Effector memory CD4-positive, alpha-beta T cell (primary cell): Measurements from ENCODE around the gene PRKAR1B.

Experiments
- DNase-seq, 3 donors: peaks; one replicate each; pipeline ENCODE4 v3.0.0-alpha.2; 2020
- H3K27ac ChIP-seq: 2 replicates; pipeline ENCODE4 v1.7.0; 2013; ENCODE audit warnings: mild to moderate bottlenecking, low read length, moderate library complexity; ENCODE audit not compliant: insufficient read depth, poor library complexity, severe bottlenecking
- H3K27me3 ChIP-seq: replicated peaks from 2 replicates; pipeline ENCODE4 v1.7.0; 2013; ENCODE audit warnings: mild to moderate bottlenecking, low read length; ENCODE audit not compliant: insufficient read depth, control insufficient read depth, poor library complexity, severe bottlenecking
- H3K36me3 ChIP-seq: 2 replicates; pipeline ENCODE4 v1.7.0; 2013; ENCODE audit warnings: mild to moderate bottlenecking, low read length, moderate library complexity; ENCODE audit not compliant: control insufficient read depth, insufficient read depth
- H3K4me1 ChIP-seq: 2 replicates; pipeline ENCODE4 v1.7.0; 2013; ENCODE audit warnings: low read length, mild to moderate bottlenecking; ENCODE audit not compliant: control insufficient read depth, insufficient read depth, poor library complexity, severe bottlenecking
- H3K4me3 ChIP-seq: 2 replicates; pipeline ENCODE4 v1.7.0; 2013; ENCODE audit warnings: low read length, low read depth, mild to moderate bottlenecking; ENCODE audit not compliant: insufficient read depth, poor library complexity, severe bottlenecking
- H3K9me3 ChIP-seq: 2 replicates; pipeline ENCODE4 v1.7.0; 2013; ENCODE audit warnings: mild to moderate bottlenecking, low read length, moderate library complexity; ENCODE audit not compliant: control insufficient read depth

PRKAR1B gene

GRCh38 chr7:742791-743190 is 15.7 kb upstream of the PRKAR1B start:
- no peaks in the 10 kb centered on the region for H3K9me3 ChIP-seq
- no peak overlapping the region for H3K27ac ChIP-seq
- peaks cover 28% of the 10 kb centered on the region for H3K36me3 ChIP-seq
- no peaks in the 10 kb centered on the region for H3K27me3 ChIP-seq
- no peak for DNase-seq
- H3K4me1 ChIP-seq = no peaks in the 10 kb centered on the region
- H3K4me3 ChIP-seq = no peak overlapping the region

- Histone ChIP-seq H3K9me3 (no peaks in the 10 kb centered on the region), H3K36me3 (peaks cover 28% of the 10 kb centered on the region), H3K27ac (no peak overlapping the region), H3K4me3 (no peak overlapping the region), H3K27me3 (no peaks in the 10 kb centered on the region), H3K4me1 (no peaks in the 10 kb centered on the region)
- no peak for DNase-seq
These were observed 14.8 kb upstream of the PRKAR1B start for GRCh38 chr7:741850-742249.

GRCh38 chr7:741191-741671 is 14.2 kb upstream of the PRKAR1B start:
- Histone ChIP-seq H3K27me3 (no peaks in the 10 kb centered on the region), H3K9me3 (no peaks in the 10 kb centered on the region), H3K4me3 (no peak overlapping the region), H3K27ac (no peak overlapping the region), H3K4me1 (no peaks in the 10 kb centered on the region), H3K36me3 (peaks cover 28% of the 10 kb centered on the region)
- no peak for DNase-seq

- DNase-seq = no peak
- peaks cover 28% of the 10 kb centered on the region for H3K36me3 ChIP-seq
- H3K4me1 ChIP-seq = no peaks in the 10 kb centered on the region
- no peaks in the 10 kb centered on the region for H3K27me3 ChIP-seq
- no peaks in the 10 kb centered on the region for H3K9me3 ChIP-seq
- no peak overlapping the region for H3K4me3 ChIP-seq
- no peak overlapping the region for H3K27ac ChIP-seq
These were observed 13.2 kb upstream of the PRKAR1B start for GRCh38 chr7:739983-740942.

GRCh38 chr7:739455-739982 is 12.4 kb upstream of the PRKAR1B start:
- Histone ChIP-seq H3K4me3 (no peak overlapping the region), H3K4me1 (no peaks in the 10 kb centered on the region), H3K27me3 (no peaks in the 10 kb centered on the region), H3K27ac (no peak overlapping the region), H3K36me3 (peaks cover 28% of the 10 kb centered on the region), H3K9me3 (no peaks in the 10 kb centered on the region)
- DNase-seq = no peak

- Histone ChIP-seq H3K36me3 (peaks cover 28% of the 10 kb centered on the region), H3K4me1 (no peaks in the 10 kb centered on the region), H3K27ac (no peak overlapping the region), H3K4me3 (no peak overlapping the region), H3K9me3 (no peaks in the 10 kb centered on the region), H3K27me3 (no peaks in the 10 kb centered on the region)
- DNase-seq = no peak
These were observed 11.8 kb upstream of the PRKAR1B start for GRCh38 chr7:738723-739454.

GRCh38 chr7:738241-738640 is 11.2 kb upstream of the PRKAR1B start:
- no peak overlapping the region for H3K4me3 ChIP-seq
- no peaks in the 10 kb centered on the region for H3K9me3 ChIP-seq
- peaks cover 28% of the 10 kb centered on the region for H3K36me3 ChIP-seq
- no peaks in the 10 kb centered on the region for H3K27me3 ChIP-seq
- no peak for DNase-seq
- H3K4me1 ChIP-seq = no peaks in the 10 kb centered on the region
- H3K27ac ChIP-seq = no peak overlapping the region

GRCh38 chr7:734808-735207 is 7.7 kb upstream of the PRKAR1B start:
- Histone ChIP-seq H3K4me3 (no peak overlapping the region), H3K36me3 (peaks cover 15% of the 10 kb centered on the region), H3K4me1 (no peaks in the 10 kb centered on the region), H3K27me3 (no peaks in the 10 kb centered on the region), H3K27ac (no peak overlapping the region), H3K9me3 (no peaks in the 10 kb centered on the region)
- DNase-seq = no peak

GRCh38 chr7:734214-734613 is 7.1 kb upstream of the PRKAR1B start:
- peaks cover 19% of the 10 kb centered on the region for H3K36me3 ChIP-seq
- H3K4me1 ChIP-seq = no peaks in the 10 kb centered on the region
- no peak overlapping the region for H3K27ac ChIP-seq
- H3K4me3 ChIP-seq = no peak overlapping the region
- no peaks in the 10 kb centered on the region for H3K9me3 ChIP-seq
- H3K27me3 ChIP-seq = no peaks in the 10 kb centered on the region
- no peak for DNase-seq

- Histone ChIP-seq H3K9me3 (no peaks in the 10 kb centered on the region), H3K36me3 (peaks cover 16% of the 10 kb centered on the region), H3K27me3 (no peaks in the 10 kb centered on the region), H3K4me1 (peaks cover 4% of the 10 kb centered on the region), H3K4me3 (no peak overlapping the region), H3K27ac (no peak overlapping the region)
- DNase-seq = no peak
These were observed 5.5 kb upstream of the PRKAR1B start for GRCh38 chr7:732556-732955.
